Esophagus mucosa (tissue), 1 donor: ENCODE data around the gene ANKRD11. TPM values are rescaled to one million over a fixed set of nuclear protein-coding genes. Genes with fewer than 3 reads are reported as not detected.

Experiments
- ATAC-seq: fragments of 200-7000 bp; cut with Tn5 transposase; one replicate; pipeline ENCODE4 v1.9.1; 2020
- total RNA-seq: library from RNA; stranded (reverse); gene quantifications from one replicate; pipeline ENCODE4 v1.2.4, GENCODE V29; 2023
- donor health status: DM: yes; HTN: yes; CAD: no.

The ANKRD11 gene
- total RNA-seq, 1 donor from 2014 or later = 81.1 TPM

DNA sequence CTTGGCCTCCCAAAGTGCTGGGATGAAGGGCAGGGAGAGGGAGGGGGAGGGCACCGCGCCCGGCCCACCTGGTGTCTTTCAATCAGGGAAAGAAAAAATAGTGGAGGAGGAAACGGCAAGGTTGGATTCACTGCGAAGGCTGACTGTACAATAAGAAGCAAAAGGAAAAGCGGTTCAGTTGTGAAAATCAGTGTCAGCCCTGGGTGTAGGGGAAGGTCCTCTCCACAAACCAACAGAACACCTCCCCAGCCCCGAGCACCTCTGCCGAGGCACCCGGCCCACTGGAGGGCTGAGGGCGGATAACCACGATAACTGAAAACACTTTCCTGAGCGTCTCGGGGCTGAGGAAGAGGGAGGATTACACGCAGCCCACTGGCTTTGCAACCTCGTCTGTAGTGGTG lies 16.4 kb upstream of the ANKRD11 start:
- no peak for ATAC-seq

DNA sequence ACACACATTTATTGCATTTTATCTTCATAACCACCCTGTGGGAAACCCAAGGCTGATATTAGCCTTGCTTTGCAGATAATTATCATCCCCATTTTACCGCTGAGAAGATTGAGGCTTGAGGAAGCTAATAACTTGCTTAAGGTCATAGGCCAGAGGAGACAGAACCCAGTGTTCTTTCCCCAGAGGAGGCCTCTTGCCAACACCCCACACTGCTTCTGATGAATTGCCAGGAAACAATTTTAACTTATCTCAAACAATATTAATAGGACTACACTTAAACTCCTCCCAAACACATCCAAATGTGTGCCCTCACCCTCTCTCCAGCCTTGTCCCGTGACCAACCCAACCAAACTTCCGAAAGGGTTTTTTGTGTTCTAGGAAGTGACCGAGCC lies 15.7 kb upstream of the ANKRD11 start:
- no peak for ATAC-seq

DNA sequence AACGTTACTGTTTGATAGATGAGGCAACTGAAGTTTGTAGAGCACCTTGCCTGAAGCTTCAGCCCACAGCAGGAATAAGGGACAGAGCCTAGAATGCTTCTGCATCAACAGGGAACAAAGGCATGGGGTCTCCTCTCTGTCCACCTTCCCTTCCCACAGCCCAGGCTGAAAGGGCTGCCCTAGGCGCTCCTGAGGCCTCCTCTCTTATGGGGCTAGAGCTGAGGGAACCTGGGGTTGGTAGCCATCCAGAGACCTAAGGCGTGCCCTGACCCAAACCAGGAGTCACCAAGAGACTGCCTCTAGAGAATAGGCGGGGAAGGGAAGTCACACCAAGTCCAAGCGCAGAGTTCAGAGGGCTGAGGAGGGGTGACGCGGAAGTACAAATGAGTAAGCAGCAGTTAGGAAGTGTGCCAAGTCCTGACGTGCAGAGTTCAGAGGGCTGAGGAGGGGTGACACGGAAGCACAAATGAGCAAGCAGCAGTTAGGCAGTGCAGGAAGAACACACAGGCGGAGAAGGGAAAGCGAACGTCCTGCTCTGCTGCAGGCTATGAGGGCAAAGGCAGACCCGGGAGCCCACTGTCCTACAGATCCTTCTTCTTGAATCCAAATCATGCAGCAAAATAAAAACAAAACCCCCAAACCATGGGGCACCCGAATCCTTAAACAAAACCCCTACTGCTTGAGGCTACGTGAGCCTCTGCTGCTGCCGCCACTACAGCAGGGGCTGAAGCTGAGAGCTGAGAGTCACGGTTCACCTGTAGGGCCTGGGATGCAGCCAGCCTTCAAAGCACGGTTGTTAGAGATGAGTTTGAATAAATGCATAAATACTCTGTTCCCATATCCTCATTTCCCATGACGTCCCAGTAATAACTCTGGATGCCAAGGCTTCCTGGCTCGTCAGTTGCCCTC lies 15.1 kb upstream of the ANKRD11 start:
- ATAC-seq = peak; percentile 68

DNA sequence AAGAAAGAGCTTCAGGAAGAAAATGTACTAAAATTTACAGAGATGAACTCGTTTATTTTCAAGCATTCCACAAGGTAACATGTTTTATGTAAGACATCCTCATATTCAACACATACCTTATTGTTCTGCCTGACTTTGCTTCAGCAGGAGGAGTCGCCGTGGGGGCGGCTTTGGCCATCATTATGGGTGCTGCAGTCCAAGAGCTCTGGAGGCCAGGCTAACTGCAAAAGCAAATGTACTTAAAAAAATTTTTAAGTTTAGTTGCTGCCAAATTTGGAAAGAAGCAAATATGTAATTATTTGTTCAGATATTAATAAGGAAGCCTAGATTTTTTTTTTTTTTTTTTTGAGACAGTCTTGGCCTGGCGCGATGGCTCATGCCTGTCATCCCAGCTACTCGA lies 13.7 kb upstream of the ANKRD11 start:
- ATAC-seq = no peak

DNA sequence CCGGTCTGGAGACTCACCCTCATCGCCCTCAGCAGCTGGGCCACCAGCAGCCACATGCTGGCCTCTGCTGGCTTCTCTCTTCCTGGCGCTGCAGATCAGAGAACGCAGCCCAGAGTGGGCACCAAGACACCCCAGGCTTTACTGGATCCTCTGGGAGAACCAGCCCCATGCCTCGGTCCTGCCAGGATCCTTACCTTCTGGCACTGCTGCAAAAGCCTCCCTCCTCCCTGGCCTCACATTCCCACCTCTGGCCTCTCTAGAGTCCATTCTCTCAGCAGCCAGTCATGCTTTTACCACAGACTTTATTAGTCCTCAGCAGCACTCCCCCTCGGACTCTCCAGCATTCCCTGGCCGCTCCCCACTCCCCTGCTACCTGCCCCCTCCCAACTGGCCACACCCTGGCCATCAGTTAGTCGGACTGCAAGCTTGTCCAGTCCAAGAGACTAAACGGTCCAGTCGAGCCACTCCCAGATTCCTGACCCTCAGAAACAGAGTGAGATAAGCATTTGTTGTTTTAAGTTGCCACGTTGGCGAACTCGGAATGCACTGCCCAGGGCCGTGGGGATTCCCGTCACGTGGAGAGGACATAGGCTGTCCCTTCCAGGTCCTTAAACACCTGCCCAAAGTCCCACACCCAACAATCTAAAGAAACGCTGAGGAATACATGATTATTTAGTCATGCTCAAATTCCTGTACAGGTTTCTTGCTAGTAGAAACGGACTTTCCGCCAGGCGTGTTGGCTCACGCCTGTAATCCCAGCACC lies 11.9 kb upstream of the ANKRD11 start:
- peak; percentile 57 for ATAC-seq

DNA sequence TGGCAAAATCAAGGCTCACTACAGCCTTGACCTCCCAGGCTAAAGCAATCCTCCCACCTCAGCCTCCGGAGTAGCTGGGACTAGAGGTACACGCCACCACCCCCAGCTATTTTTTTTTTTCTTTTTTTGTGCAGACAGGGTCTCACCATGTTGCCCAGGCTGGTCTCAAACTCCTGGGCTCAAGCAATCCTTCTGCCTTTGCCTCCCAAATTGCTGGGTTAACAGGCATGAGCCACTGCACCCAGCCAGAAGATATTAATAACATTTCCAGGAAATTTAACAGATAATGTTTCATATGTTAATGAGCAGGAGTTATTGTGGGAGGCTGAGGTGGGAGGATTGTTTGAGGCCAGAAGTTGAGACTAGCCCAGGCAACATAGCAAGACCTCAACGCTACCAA lies 9.4 kb upstream of the ANKRD11 start:
- no peak for ATAC-seq

DNA sequence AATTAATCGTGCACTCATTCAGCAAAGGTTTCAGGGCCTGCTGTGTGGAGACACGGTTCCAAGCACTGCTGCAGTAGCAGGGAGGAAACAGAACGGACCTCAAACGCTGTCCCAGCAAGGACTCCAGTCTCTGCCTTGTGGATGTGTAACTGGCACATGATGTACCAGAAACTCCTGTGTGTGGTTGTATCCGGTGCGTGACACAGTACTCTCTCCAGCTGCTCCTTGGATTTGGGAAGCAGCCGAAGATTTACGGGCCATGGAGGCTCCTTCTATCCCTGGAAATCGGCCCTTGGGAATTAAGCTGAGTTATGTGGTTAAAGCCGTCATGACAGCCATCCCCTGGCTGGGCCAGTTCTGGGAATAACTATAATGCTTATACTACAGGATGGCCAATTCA lies 8.5 kb upstream of the ANKRD11 start:
- ATAC-seq = no peak

DNA sequence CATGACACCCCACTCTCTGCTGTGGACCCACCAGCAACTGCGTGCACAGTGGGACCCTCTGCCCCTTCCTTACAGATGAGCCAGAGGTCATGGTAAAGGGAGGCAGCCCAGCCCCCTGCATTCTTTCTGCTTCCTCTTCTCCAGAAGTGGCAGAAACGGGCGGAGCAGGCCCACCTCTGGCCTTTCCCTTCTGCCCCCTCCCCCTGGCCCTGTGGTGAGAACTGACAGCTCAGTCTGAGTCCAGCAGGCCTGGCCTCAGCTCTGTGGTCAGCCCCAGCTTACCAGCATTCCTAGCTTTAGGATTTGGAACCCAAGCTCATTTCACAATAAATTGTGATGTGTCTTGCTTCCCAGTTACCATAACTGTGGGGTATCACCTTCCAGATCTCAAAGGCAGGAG lies 4.8 kb upstream of the ANKRD11 start:
- ATAC-seq = no peak

DNA sequence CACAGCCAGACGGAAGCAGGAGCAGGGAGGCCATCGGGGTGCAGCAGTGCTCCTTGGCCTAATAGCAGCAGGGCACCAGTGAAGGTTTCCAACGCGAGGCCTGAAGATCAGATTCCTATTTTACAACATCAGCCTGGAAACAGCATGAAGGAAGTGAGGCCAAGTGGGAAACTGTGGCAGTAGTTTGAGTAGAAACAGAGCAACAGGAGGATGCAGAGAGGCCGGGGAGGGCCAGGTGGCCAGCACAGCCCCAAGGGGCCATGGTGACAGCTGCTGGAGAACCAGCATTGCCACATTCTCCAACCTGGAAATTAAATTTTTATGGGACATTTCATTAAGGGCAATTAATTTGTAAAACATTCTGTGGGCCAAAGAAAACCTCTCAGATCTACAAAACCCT lies 3.4 kb upstream of the ANKRD11 start:
- no peak for ATAC-seq

DNA sequence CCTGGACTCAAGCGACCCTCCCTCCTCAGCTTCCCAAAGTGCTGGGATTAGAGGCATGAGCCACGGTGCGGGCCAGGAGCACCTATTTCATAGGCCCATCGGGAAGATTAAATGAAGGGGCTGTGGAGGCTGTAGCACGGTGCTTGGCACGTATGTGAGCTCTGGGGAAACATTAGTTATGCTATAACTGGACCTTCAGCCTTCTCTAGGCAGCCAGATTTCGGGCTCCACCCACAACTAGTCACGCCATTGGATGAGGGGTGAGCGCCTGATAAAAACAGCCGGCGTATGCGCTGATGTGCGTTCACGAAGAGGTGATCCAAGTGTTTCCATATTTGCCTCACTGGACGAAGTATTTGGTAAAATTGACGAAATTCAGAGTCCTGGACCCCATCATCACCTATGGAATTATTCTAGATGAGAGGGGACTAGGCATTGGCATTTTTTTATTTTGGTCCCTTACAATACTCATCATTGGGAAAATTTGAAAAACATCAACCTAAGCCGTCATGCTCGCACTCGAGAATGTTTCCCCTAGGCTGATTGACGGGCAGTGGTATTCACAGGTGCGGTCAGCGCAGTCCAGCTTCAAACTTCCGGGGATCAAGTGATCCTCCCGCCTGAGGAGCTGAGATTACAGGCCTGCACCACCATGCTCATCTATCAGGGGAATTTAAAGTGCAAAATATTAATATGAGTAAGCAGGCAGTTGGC lies 1.8 kb upstream of the ANKRD11 start:
- ATAC-seq = no peak

DNA sequence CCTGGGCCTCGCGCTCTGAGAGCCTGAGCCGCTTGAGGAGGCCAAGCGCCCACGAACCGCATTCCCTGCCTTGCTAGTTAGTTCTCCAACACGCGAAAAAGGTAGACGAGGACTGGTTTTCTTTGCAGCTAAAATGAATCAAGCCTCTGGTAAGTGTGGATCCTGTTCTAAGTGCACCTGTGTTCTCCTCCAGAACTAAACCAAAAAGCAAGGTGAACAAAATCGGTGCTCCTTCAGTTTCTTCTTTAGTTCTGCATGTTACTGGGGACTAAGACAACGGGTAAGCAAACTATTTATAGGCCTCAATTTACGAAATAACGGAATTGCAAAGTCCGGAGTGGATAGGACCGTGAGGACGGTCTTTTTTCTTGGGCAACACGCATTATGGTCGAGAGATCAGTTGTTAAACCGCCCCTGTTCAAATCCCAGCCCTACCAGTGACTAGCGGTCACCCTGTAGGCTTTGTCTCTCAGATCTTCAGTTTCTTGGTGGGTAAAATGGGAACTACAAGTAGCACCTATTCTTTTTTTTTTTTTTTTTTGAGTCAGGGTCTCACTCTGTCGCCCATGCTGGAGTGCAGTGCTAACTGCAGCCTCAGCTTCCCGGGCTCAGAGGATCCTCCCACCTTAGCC lies 993 bp upstream of the ANKRD11 start:
- ATAC-seq = no peak

DNA sequence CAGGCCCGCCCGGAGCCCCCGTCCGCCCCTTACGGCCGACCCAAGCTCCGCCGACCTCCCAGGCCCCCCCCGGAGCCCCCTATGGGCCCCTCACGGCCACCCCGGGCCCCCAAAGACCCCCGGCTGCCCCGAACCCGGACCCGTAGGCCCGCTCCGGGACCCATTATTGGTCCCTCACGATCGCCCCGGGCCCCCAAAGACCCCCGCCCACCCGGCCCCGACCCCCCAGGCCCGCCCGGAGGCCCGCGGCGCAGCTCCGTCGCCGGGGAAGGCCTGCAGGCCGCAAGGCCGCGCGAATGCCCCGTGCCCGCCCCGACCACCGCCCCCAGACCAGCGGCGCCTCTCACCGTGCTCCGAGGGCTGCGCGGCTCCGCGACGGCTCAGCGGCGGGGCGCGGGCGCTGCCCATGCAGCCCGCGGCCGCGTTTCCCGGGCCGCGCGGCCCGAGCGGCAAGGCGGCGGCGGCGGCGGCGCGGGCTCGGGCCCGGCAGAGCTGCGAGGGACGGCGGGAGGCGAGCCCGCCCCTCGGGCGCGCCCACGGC lies 393 bp downstream of the ANKRD11 start:
- no peak for ATAC-seq

DNA sequence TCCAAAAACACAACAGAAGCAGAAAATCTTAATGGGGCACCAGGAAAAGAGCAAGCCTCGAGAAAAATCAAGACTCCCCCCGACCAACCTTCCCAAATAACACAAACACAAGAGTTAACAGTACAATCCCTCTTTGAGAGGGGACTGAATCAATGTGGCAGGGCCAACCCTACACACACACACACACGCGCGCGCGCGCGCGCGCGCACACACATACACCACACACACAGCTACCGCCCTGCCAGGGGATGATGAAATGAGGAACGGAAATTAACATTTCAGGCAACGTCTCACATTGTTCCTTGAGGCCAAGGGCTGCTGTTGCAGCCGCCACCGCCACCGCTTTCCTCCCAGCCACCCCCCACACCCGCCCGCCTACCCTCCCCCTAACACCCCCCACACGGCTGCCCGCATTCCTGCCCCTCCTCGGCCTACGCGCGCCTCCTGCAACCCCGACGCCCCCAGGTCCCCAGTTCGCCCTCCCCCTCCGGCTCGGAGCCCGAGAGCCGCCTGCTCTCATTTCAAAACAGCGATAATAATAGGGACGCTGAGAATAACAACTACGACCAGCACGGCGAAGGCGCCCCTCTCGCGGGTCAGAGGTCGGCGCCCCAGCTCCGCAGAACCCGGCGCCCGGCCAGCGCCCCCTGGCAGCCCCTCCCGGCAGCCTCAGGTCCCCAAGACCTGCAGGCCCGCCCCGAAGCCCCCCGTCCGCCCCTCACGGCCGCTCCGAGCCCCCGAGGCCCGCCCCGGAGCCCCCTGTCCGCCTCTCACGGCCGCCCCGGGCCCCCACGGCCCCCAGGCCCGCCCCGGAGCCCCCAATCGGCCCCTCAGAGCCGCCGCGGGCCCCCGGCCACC lies 1.1 kb downstream of the ANKRD11 start:
- ATAC-seq = peak; percentile 63

DNA sequence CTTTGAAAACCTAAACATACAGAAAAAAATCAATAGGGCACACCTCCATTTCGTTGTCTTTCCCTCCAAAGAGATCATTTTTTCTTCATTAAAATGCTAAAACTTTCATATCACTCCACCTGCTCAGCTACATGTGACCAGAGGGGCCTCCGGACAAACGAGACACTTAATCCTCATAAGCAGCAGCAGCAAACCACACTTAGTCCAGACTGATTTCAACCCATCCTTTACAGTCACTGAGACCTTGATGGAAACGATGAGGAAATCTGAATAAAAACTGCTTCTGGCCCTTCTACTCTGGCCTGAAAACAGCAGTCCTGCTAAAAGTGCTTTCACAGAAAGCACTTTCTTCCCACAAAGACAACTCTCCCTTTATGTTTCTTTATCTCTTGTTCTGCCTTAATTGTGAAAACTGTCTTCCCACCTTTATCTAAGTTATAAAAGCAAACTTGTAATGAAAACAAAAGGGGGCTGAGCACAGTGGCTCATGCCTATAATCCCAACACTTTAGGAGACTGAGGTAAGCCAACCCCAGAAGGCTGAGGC lies 4.6 kb downstream of the ANKRD11 start:
- ATAC-seq = no peak

DNA sequence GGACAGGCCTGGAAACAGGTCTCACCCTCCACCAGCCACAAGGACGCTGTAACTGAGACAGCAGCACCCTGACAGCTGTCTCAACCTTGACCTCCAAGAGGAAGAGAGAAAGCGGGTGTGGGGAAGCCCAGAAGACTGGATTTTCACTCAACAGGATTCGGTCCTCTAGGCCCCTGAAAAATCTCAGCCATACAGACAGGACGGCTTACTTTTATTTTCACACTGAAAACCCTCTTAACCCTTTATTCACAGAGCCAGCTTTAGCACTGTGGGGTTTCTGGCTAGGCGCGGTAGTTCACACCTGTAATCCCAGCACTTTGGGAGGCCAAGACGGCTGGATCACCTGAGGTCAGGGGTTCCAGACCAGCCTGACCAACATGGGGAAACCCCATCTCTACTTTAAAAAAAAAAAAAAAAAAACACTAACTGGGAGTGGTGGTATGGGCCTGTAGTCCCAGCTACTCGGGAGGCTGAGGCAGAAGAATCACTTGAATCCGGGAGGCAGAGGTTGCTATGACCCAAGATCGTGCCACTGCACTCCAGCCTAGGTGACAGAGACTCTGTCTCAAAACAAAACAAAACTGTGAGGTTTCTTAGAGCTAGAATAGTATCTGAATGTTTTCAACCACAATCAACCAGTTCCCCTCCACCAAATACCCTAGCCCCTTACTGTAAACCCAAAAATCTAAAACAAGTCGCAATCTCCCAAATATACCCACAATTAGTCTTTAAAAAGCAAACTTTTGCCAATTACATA lies 5.3 kb downstream of the ANKRD11 start:
- no peak for ATAC-seq

DNA sequence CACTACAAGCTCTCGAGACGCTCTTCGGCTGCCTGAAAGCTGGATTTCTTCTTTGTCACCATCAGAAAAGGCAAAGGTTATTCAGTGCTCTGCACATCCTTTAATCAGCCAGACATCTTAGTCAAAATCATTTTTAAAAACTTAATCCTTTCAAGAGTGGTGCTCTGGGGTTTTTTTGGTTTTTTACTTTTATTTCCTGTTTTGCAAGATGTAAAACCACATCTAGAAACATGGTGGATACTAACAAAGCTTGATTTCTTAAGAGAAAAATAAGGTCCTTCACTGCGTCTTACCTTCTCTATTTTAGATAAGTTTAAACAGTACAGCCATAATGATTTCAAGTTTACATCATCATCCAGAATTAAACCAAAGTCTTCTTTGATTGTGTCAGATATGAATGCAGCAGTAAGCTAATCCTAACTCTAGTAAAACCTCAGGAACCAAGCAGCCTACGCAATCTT lies 6.3 kb downstream of the ANKRD11 start:
- no peak for ATAC-seq

DNA sequence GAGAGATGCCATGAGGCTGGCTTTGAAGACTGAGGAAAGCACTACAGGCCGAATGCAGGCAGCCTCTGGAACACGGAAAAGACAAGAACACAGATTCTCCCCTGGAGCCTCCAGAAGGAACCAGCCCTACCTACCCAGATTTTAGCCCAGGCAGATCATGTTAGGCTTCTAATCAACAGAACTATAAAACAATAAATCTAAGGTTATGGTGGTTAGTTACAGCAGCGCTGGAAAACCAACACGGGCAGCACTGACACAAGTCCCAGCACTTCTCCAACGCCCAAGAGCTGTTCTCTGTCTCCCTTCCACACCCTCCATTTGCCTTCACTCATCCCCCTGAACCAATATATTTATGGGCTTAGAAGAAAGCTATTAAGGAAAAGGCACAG lies 7.5 kb downstream of the ANKRD11 start:
- peak; percentile 12 for ATAC-seq

DNA sequence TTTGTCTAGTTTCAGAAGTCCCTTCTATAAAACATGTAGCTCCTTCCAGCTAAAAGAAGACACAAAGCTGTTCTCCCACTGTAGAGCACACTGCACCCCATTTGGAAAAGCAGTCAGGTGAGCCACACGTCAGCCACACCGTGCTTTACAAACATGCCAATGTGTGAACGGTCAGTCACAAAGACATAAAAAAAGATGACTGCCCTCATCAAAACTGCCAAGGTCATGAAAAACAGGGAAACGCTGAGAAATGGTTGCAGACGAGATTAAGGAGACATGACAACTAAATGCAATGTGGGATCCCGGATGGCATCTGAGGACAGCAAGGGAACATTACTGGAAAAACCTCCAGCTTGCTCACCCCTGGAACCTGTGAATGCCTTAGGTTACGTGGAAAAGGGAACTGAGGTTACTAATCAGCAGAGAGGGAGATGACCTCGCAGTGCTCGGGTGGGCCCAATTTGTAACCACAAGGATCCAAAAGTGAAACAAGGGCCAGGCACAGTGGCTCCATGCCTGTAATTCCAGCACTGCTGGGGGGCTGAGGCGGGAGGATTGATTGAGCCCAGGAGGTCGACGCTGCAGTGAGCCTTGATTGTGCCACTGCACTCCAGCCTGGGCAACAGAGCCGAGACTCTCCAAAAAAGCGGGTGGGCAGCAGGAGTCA lies 8.1 kb downstream of the ANKRD11 start:
- ATAC-seq = no peak

DNA sequence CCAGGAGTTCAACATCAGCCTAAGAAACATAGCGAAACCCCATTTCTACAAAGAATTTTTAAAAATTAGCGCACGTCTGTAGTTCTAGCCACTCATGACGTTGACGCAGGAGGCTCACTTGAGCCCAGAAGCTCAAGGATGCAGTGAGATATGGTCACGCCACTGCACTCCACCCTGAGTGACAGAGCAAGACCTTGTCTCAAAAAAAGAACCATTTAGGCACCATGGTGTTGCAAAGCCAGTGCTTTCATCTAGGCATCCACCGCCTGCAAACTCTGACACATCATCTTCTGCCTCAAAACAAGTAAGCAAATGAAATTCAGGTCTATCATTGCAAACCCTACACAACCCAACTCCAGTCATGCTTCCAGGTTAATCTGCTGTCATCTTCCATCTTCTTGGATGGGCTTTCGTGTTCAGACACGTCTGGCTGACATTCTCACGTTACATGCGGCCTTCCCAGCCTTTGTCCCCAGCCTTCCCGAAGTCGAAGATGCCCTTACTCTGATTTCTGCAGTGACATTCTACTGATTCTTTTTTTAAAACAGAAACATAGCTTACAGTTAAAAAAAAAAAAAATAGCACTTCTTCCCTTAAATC lies 8.9 kb downstream of the ANKRD11 start:
- ATAC-seq = peak; percentile 21
